Activated CD8-positive, alpha-beta memory T cell treated with anti-CD3 and anti-CD28 coated beads, Interleukin-2, amount 50 U/mL, for 1 hour (primary cell): ENCODE results near the gene GINS2.

Experiments
- DNase-seq: peaks from one replicate; pipeline ENCODE4 v3.0.0-alpha.2; 2020; ENCODE audit errors: extremely low read depth

The GINS2 gene

GRCh38 chr16:85654251-85655095 lies 34.3 kb downstream of the GINS2 start:
- DNase-seq = no peak

- no peak for DNase-seq
Measured at GRCh38 chr16:85653290-85653891, 35.4 kb downstream of the GINS2 start.

- DNase-seq = no peak
Measured at GRCh38 chr16:85652431-85653221, 36.1 kb downstream of the GINS2 start.

- no peak for DNase-seq
Measured at GRCh38 chr16:85651629-85652430, 36.9 kb downstream of the GINS2 start.

- no peak for DNase-seq
Measured at GRCh38 chr16:85650844-85651628, 37.7 kb downstream of the GINS2 start.

GRCh38 chr16:85650135-85650843 lies 38.5 kb downstream of the GINS2 start:
- no peak for DNase-seq

- no peak for DNase-seq
Measured at GRCh38 chr16:85649411-85650134, 39.2 kb downstream of the GINS2 start.

GRCh38 chr16:85648805-85649204 lies 39.9 kb downstream of the GINS2 start:
- no peak for DNase-seq

- DNase-seq = no peak
Measured at GRCh38 chr16:85648070-85648714, 40.6 kb downstream of the GINS2 start.

GRCh38 chr16:85646976-85647375 lies 41.8 kb downstream of the GINS2 start:
- DNase-seq = no peak

GRCh38 chr16:85646358-85646907 lies 42.3 kb downstream of the GINS2 start:
- DNase-seq = no peak

GRCh38 chr16:85645021-85645589 lies 43.6 kb downstream of the GINS2 start:
- DNase-seq = no peak

GRCh38 chr16:85644093-85644712 lies 44.6 kb downstream of the GINS2 start:
- no peak for DNase-seq

GRCh38 chr16:85643631-85644030 lies 45.1 kb downstream of the GINS2 start:
- DNase-seq = no peak

GRCh38 chr16:85642762-85643358 lies 45.9 kb downstream of the GINS2 start:
- DNase-seq = no peak

- DNase-seq = no peak
Measured at GRCh38 chr16:85641776-85642176, 47.0 kb downstream of the GINS2 start.

- DNase-seq = no peak
Measured at GRCh38 chr16:85641305-85641704, 47.4 kb downstream of the GINS2 start.

- DNase-seq = no peak
Measured at GRCh38 chr16:85640585-85640984, 48.2 kb downstream of the GINS2 start.
